NCI-H774 (cell line): ENCODE measurements around the gene GDPD5.
A peak's percentile ranks its signal among the peaks of the same experiment; 100 is the strongest.

ENCODE experiments used
- DNase-seq: peaks from one replicate; lab custom pipeline; 2025; lab: John Stamatoyannopoulos, UW

The GDPD5 gene

DNA sequence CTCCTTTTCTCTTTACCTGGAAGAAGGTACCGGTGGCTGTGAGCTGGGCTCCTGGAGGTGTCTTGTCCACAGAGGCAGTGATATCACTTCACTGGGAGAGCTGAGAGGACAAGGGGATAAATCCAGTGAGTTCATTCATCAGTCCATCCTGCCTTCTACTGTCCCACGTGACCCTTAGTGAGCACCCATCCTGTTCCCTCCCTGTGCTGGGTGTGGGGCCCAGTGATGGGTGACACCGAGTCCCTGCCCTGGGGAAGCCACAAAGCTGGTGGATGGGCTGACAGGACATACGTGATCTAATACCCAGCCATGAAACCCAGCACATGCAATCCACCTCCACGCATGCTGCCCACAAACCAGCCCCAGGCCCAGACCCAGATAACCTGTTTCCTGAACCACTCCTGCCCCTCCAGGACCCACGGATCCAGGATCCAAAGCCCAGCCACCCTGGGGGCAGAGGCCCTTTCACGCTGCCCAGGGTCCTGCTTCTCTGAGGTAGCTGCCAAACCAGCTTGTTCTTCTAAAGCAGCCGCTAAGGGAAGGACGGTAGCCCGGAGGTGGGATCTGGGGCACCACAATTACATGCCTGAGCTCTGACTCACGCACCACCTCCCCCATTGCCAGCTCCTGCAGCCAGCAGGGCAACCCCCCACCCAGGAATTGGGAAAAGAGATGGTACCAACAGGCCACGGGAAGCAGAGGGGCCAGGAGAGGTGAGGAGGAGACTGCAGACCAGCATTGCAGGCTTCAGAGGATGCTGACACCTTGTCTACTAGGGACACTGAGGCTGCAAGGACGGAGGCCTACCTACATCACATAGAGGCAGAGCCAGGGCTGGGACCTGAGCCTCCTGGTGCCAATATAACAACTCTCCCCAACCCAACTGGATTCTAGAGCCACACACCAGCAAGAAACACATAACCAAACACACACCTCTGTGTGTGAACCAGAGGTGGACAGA, 35.2 kb downstream of the GDPD5 start:
- no peak for DNase-seq

- no peak for DNase-seq
Observed at GRCh38 chr11:75487365-75487764, 38.4 kb downstream of the GDPD5 start.

- no peak for DNase-seq
Observed at GRCh38 chr11:75485742-75486141, 40.0 kb downstream of the GDPD5 start.

DNA sequence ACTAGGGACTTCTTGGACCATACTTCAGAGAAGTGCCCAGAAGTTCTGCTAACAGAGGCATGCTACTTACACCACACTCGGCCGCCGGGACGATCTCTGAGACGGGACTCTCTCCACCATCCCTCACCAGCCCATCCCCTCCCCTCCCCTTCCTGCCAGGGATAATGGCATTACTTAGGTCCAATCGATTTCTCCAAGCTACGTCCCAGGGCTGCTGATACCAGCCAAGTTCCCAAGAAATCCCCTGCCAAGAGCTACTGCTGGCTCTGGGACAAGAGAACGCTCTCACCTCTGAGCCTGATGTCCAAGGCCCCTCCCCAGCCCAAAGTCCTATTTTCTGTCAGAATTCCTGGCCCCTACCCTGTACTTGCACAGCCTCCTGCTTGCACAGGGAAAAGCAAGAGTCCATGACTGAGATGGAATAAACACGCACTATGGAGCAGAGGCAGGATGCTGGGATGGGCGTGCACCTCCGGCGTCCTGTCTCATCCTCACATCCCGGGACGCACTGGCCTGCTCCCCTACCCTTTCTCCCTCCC, 42.7 kb downstream of the GDPD5 start:
- DNase-seq = no peak

- DNase-seq = no peak
Observed at GRCh38 chr11:75481922-75482606, 43.7 kb downstream of the GDPD5 start.

DNA sequence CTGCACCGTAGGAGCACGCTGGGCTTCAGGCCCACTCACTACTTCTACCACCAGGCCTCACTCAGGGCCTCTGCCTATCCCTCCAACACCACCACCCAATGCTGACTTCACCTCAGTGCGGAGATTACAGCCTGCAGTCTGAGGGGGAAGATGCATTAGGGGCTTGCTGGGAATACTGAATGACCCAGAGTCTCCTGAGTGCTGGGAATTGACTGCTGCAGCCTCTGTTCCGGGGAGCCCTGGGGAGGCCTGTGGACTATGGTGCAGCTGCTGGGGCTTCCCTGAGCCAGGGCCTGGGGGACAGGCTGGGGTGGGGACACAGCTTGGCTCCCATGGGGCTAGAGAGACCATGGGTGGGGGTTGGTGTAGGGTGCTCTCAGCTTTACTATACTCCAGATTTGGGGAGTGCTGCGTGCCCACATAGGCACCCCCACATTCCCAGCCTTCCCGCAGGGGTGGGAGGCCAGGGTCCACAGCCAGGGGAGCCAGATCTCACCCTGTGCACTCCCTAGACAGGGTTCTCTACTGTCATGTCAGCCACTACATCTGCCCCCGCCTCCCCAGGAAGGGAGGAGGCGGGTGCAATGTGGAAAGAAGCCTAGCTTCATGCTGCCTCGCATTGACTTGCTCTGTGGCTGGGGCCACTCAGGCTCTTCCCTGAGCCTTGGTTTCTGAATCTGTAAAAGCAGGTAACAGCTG, 44.4 kb downstream of the GDPD5 start:
- no peak for DNase-seq

GRCh38 chr11:75480185-75481175, 45.3 kb downstream of the GDPD5 start:
- no peak for DNase-seq

DNA sequence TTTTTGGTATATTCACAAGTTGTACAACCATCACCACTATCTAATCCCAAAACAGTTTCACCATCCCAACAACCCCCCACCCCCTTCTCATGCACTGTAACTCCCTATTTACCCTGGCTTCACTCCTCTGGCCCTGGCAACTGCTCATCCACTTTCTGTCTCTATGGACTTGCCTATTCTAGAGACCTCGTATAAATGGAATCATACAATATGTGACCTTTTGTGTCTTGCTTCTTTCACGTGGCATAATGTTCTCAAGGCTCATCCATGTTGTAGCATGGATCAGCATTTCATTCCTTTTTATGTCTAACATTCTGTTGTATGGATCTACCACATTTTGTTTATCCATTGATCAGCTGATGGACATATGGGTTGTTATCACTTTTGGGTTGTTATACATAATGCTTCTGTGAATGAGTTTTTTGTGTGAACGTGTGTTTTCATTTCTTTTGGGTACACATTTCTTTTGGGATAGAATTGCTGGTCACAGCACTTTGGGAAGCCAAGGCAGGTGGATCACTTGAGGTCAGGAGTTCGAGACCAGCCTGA, 46.1 kb downstream of the GDPD5 start:
- no peak for DNase-seq

DNA sequence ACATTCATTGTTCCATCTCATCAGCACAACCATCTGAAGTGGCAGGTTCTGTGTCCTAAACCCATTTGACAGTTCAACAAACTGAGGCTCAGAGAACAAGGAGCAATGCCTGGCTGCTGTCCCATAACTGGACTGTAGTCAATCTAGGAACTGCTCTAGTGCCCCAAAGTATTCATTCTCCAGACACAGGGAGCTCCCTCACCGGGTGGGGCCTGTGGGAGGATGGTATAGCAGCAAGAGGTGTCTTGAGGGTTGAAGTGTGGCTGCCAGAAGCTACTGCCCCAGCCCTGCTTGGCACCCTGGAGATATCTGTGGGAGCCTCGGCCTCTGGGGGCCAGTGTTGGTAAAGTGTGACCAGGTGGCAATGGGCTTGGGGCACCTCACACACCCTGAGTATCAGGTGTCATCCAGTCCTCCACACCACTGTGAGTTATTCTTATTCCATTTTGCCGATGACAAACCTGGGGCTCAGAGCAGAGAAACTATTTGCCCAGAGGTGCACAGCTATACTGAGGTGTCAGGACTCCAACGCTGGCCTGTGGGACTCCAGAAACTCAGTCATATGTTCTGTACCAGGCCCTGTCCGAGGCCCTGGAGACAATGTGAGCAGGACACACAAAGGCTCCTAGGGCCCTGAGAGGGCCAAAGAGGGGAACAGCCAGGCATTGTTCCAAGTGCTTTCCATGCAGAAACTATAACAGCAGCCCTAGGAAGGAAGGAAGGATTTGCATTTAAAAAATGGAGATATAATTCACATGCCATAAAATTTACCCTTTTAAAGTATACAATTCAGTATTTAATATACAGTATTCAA, 46.8 kb downstream of the GDPD5 start:
- no peak for DNase-seq

DNA sequence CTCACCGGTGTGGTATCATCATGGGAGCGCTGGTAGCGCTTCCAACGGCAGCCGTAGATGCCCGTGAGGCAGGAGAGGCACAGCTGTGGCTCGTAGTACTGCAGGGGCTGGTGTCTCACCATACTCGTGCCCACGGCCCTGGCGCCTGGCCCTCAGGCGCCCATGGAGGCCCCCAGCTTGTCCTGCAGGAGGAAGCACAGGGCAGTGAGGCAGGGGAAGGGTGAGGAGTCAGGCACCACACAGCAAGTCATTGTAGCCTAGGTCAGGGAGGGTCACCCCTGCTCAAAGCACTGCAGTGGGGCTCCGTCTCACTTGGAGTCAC, 48.2 kb downstream of the GDPD5 start:
- no peak for DNase-seq

DNA sequence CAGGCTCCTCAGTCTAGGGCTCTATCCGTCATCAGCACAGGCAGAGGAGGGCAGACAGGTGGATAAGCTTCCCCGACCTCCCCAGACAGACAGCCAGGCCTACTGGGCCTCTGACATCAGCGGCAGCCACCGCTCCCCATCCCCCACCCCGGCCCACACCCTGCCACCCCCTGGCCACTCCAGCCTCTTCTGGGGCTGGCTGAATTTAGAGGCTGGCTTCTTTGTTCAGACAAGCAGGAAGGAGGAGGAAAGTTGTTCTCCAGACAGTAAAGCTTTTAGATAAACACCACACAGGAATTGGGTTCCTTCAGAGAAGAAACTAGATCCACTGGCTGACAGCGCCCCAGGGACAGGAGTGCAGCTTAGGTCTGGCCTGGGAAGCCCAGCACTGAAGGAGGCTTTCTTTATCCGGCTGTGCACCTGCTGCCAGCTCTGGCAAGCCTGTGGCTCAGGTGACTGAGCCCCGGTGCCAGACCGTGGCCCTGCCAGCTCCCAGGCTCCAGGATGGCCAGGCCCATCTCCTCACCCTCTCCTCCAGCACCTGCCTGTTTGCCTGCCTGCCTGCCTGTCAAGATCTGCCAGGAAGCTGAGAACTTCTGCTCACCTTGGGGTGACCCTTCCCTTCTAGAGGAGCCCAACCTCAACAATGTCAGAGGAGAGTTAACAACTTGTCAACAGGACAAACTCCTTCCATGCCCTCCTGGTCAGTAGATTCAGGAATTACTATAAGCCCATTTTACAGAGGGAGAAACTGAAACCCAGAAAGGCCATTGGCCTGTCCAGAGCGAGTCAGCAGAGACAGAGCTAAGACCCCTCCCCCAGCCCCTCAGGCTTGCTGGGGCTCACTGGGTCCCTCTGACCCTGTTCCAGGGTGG, 48.8 kb downstream of the GDPD5 start:
- peak; percentile 24 for DNase-seq

DNA sequence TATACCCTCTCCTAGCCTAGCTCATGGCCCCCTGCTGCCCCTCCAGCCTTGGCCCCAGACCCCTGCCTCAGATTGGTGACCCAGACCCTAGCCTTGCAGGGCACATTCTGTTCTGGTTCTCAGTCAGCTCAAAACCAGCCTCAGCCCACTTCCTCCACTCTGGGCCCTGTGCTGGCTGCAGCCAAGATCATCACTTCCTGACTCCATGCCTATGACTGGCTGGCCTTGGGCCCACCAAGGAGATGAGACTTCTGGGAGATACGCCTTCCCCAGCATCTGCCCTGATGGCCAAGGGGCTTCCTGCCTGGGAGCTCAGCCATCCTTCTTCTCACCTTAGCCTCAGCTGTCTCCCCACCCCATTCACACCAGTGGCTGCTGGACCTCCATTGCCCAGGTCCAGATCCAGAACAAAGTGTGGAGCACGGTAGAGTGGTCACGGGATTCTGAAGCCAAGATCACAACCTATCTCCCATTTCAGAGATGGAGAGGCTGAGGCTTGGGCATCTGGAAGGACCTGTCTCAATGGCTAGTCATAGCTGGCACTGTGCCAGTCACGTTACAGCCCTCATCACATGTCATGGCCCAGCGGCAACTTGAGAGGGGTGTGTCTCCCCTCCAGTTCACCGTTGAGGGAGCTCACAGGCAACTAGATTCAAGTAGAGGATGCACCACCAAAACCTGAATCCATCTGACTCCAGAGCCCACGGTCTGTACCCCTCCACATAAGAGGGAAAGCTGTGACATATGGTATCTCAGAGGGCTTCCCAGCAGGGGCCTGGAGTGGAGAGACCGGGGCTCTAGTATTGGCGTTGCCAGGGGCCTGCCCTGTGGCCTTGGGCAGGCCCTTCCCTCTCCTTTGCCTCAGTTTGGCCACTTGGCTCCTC, 49.7 kb downstream of the GDPD5 start:
- no peak for DNase-seq

- no peak for DNase-seq
Observed at GRCh38 chr11:75474878-75475766, 50.6 kb downstream of the GDPD5 start.

- DNase-seq = no peak
Observed at GRCh38 chr11:75474240-75474639, 51.5 kb downstream of the GDPD5 start.

- no peak for DNase-seq
Observed at GRCh38 chr11:75473684-75474083, 52.1 kb downstream of the GDPD5 start.

DNA sequence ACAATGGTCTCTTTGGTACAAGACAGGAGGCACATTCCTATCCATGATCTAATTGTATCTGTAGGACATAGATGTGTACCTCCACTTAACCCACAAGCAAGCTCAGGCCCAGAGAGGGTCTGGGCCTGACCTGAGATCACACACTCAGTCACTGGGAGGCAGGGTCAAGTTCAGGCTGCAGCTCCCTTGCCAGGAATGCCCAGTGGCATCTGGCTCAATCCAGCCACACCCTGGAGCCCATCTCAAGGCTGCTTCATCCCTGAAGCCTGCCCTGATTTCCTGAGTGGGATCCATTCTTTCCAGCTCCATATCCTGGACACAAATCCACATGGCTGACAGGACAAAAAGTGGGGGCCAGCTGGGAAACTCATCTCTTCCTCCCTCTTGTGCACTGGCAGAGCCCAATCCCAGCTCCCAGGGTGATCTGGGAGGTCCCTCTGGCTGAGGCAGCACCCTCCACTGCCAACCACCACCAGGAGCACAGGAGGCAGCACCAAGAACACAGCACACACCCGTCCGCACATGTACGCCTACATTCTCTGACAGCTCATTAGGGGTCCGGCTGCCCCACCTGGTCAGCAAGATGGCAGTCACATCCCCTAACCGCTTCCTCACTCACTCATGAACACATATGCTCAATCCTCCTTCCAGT, 53.5 kb downstream of the GDPD5 start:
- no peak for DNase-seq
